Colonic mucosa (tissue), 4 donors: Measurements from ENCODE around the gene LRATD1. TPM values are rescaled to one million over a fixed set of nuclear protein-coding genes. Genes with fewer than 3 reads are reported as not detected.

Experiments
- DNase-seq: peaks from one replicate; pipeline ENCODE4 v3.0.0-alpha.2; 2020
- H3K27ac ChIP-seq: fragments of 200-600 bp; one replicate; pipeline ENCODE4 v1.8.0; 2021
- H3K27me3 ChIP-seq: fragments of 200-600 bp; one replicate; pipeline ENCODE4 v1.8.0; 2021
- H3K36me3 ChIP-seq: fragments of 200-600 bp; one replicate; pipeline ENCODE4 v1.8.0; 2021
- H3K4me1 ChIP-seq: fragments of 200-600 bp; one replicate; pipeline ENCODE4 v1.8.0; 2021; ENCODE audit warnings: mild to moderate bottlenecking
- H3K4me3 ChIP-seq: fragments of 200-600 bp; one replicate; pipeline ENCODE4 v1.8.0; 2021
- H3K9ac ChIP-seq, 2 donors: one replicate each; pipeline ENCODE4 v1.7.0; 2013; ENCODE audit warnings: control low read depth in 2 of 2, low read depth in 2 of 2, low read length in 2 of 2
- H3K9me3 ChIP-seq: fragments of 200-600 bp; one replicate; pipeline ENCODE4 v1.8.0; 2021
- intact Hi-C: fragments of 100-400 bp; cut with DNase I; formaldehyde crosslinking; loops from one replicate; pipeline ENCODE4 v1.14.1; 2022
- total RNA-seq, 2 donors: library from RNA; stranded (reverse); fragmentation: NEBNext Ultra II Directional in 1 of 2; extraction: Animal tissue kit (Norgen Biotek cat#: 25700) in 1 of 2; gene quantifications; one replicate each; pipeline ENCODE4 v1.2.1, GENCODE V29; 2021
- TF ChIP-seq, protein P1 (sequence below): fragments of 200-600 bp; IDR thresholded peaks from one replicate; pipeline ENCODE4 v1.8.0; 2022; ENCODE audit warnings: antibody characterized with exemption, mild to moderate bottlenecking
- donor health status: healthy.
- donor health status: DM: no; HTN: no; CAD: no.
- donor health status: DM: no; HTN: no; CAD: no.

The LRATD1 gene
- total RNA-seq, 2 donors from 2014 or later, result 200 to 227 TPM

- H3K9ac ChIP-seq, result no peak overlapping the region
- H3K4me3 ChIP-seq, result no peak overlapping the region
- TF ChIP-seq, protein P1, sequence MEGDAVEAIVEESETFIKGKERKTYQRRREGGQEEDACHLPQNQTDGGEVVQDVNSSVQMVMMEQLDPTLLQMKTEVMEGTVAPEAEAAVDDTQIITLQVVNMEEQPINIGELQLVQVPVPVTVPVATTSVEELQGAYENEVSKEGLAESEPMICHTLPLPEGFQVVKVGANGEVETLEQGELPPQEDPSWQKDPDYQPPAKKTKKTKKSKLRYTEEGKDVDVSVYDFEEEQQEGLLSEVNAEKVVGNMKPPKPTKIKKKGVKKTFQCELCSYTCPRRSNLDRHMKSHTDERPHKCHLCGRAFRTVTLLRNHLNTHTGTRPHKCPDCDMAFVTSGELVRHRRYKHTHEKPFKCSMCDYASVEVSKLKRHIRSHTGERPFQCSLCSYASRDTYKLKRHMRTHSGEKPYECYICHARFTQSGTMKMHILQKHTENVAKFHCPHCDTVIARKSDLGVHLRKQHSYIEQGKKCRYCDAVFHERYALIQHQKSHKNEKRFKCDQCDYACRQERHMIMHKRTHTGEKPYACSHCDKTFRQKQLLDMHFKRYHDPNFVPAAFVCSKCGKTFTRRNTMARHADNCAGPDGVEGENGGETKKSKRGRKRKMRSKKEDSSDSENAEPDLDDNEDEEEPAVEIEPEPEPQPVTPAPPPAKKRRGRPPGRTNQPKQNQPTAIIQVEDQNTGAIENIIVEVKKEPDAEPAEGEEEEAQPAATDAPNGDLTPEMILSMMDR, result no peak
- H3K9me3 ChIP-seq, result no peaks in the 10 kb centered on the region
- H3K4me1 ChIP-seq, result no peaks in the 10 kb centered on the region
- no peak overlapping the region for H3K27ac ChIP-seq
- no peak for DNase-seq
- intact Hi-C loops, result no loop called here
- H3K36me3 ChIP-seq, result no peaks in the 10 kb centered on the region
- H3K27me3 ChIP-seq, result no peaks in the 10 kb centered on the region
Observed at GRCh38 chr2:14641116-14641515, 8.6 kb downstream of the LRATD1 start.

- Histone ChIP-seq H3K9me3 (no peaks in the 10 kb centered on the region), H3K4me3 (no peak overlapping the region), H3K9ac (no peak overlapping the region), H3K36me3 (no peaks in the 10 kb centered on the region), H3K27ac (no peak overlapping the region), H3K4me1 (no peaks in the 10 kb centered on the region), H3K27me3 (no peaks in the 10 kb centered on the region)
- TF ChIP-seq, protein P1, result no peak
- intact Hi-C loops, result no loop called here
- DNase-seq, result no peak
Observed at GRCh38 chr2:14642499-14642898, 10.0 kb downstream of the LRATD1 start.

- no peak for DNase-seq
- Histone ChIP-seq H3K9me3 (no peaks in the 10 kb centered on the region), H3K27ac (no peak overlapping the region), H3K27me3 (no peaks in the 10 kb centered on the region), H3K36me3 (peaks cover 4% of the 10 kb centered on the region), H3K4me1 (no peaks in the 10 kb centered on the region), H3K4me3 (no peak overlapping the region), H3K9ac (no peak overlapping the region)
- intact Hi-C loops, result no loop called here
- TF ChIP-seq, protein P1, result no peak
Observed at GRCh38 chr2:14647714-14648113, 15.2 kb downstream of the LRATD1 start.

- no peaks in the 10 kb centered on the region for H3K9me3 ChIP-seq
- intact Hi-C loops, result no loop called here
- H3K9ac ChIP-seq, result no peak overlapping the region
- no peak overlapping the region for H3K4me3 ChIP-seq
- no peak overlapping the region for H3K27ac ChIP-seq
- TF ChIP-seq, protein P1, result no peak
- no peaks in the 10 kb centered on the region for H3K4me1 ChIP-seq
- H3K36me3 ChIP-seq, result peaks cover 4% of the 10 kb centered on the region
- no peaks in the 10 kb centered on the region for H3K27me3 ChIP-seq
- DNase-seq, result no peak
Observed at GRCh38 chr2:14650066-14650465, 17.5 kb downstream of the LRATD1 start.

GRCh38 chr2:14654835-14655282 is 22.3 kb downstream of the LRATD1 start:
- Histone ChIP-seq H3K27ac (no peak overlapping the region), H3K9ac (no peak overlapping the region), H3K36me3 (peaks cover 4% of the 10 kb centered on the region), H3K4me1 (no peaks in the 10 kb centered on the region), H3K27me3 (no peaks in the 10 kb centered on the region), H3K4me3 (no peak overlapping the region), H3K9me3 (no peaks in the 10 kb centered on the region)
- intact Hi-C loops, result no loop called here
- DNase-seq, result no peak
- TF ChIP-seq, protein P1, result no peak

GRCh38 chr2:14656146-14656545 is 23.6 kb downstream of the LRATD1 start:
- TF ChIP-seq, protein P1, result no peak

More at GRCh38 chr2:14656146-14656545, 23.6 kb downstream of the LRATD1 start:
- H3K9me3 ChIP-seq, result no peaks in the 10 kb centered on the region
- DNase-seq, result no peak
- no peaks in the 10 kb centered on the region for H3K4me1 ChIP-seq
- no peak overlapping the region for H3K27ac ChIP-seq
- H3K27me3 ChIP-seq, result no peaks in the 10 kb centered on the region
- no peak overlapping the region for H3K4me3 ChIP-seq
- peaks cover 4% of the 10 kb centered on the region for H3K36me3 ChIP-seq
- no peak overlapping the region for H3K9ac ChIP-seq
- intact Hi-C loops, result no loop called here
